A549 (cell line): ENCODE results near the gene AKIP1. TPM values are rescaled to one million over a fixed set of nuclear protein-coding genes. Genes with fewer than 3 reads are reported as not detected.
A peak's percentile ranks its signal among the peaks of the same experiment; 100 is the strongest.

Experiments
- ATAC-seq, 2 experiments: fragments of 200-7000 bp in 1 of 2; fragments of >200 bp in 1 of 2; cut with Nextera tagmentation in 1 of 2; cut with Tn5 transposase in 1 of 2; 3 replicates each; pipeline versions ENCODE4 v1.8.0 to v1.9.1; 2018 to 2020; ENCODE audit warnings: mild to moderate bottlenecking in 1 of 2, moderate library complexity in 1 of 2
- CTCF ChIA-PET: fragments of 300-600 bp; sonication (Branson Sonifier 250); formaldehyde crosslinking; extraction: SDS; loops from one replicate; lab custom pipeline; 2021; ENCODE audit warnings: antibody characterized with exemption, inconsistent platforms; lab: Yijun Ruan, JAX
- POLR2A ChIA-PET: fragments of 350-600 bp; formaldehyde crosslinking; extraction: SDS; loops from one replicate; lab custom pipeline; 2021; ENCODE audit warnings: antibody characterized with exemption, inconsistent platforms; lab: Yijun Ruan, JAX
- DNase-seq, 2 experiments: peaks; one replicate each; pipeline versions ENCODE4 v3.0.0 to v3.0.0-alpha.2; 2011 to 2016; ENCODE audit warnings: low read depth in 1 of 2, low spot score in 1 of 2
- FAIRE-seq: peaks from 2 replicates; lab custom pipeline; 2011; peaks lifted over from hg19 to GRCh38; lab: Jason Lieb, UNC
- H3K27ac ChIP-seq, 2 experiments: fragments of >200 bp; sonication (Bioruptor Twin); formaldehyde crosslinking; 3 replicates each; pipeline ENCODE4 v1.5.1; 2016 to 2017
- H3K4me1 ChIP-seq: fragments of >200 bp; sonication (Bioruptor Twin); formaldehyde crosslinking; 3 replicates; pipeline ENCODE4 v1.6.1; 2016
- H3K4me2 ChIP-seq: fragments of >200 bp; sonication (Bioruptor Twin); formaldehyde crosslinking; 3 replicates; pipeline ENCODE4 v1.6.1; 2016
- H3K4me3 ChIP-seq: fragments of >200 bp; sonication (Bioruptor Twin); formaldehyde crosslinking; 3 replicates; pipeline ENCODE4 v1.5.1; 2016
- H3K9me3 ChIP-seq: fragments of >200 bp; sonication (Bioruptor Twin); formaldehyde crosslinking; 3 replicates; pipeline ENCODE4 v1.6.1; 2016
- CBX8 ChIP-seq: fragments of 200-600 bp; sonication (generic); IDR thresholded peaks from 2 replicates; pipeline ENCODE4 v1.6.1; 2016
- E2F6 ChIP-seq: IDR thresholded peaks from 2 replicates; pipeline ENCODE4 v1.6.1; 2012; ENCODE audit warnings: low read depth, borderline replicate concordance
- GATA3 ChIP-seq: IDR thresholded peaks from 2 replicates; pipeline ENCODE4 v1.6.1; 2012; ENCODE audit warnings: borderline replicate concordance
- HEYL ChIP-seq: fragments of 250-450 bp; sonication (Bioruptor Pico); IDR thresholded peaks from 2 replicates; pipeline ENCODE4 v1.8.0; 2021; ENCODE audit warnings: mild to moderate bottlenecking, moderate library complexity
- HOXA7 ChIP-seq: fragments of 250-450 bp; sonication (Bioruptor Pico); IDR thresholded peaks from 2 replicates; pipeline ENCODE4 v1.5.0; 2020; ENCODE audit warnings: mild to moderate bottlenecking, moderate library complexity
- HOXB5 ChIP-seq: fragments of 250-450 bp; sonication (Bioruptor Pico); IDR thresholded peaks from 2 replicates; pipeline ENCODE4 v1.5.0; 2020; ENCODE audit warnings: mild to moderate bottlenecking, moderate library complexity
- KDM1A ChIP-seq: fragments of 200-600 bp; sonication (generic); IDR thresholded peaks from 2 replicates; pipeline ENCODE4 v1.6.1; 2016; ENCODE audit warnings: low read depth, mild to moderate bottlenecking
- KDM5A ChIP-seq: fragments of 200-600 bp; sonication (generic); IDR thresholded peaks from 2 replicates; pipeline ENCODE4 v1.6.1; 2016; ENCODE audit warnings: antibody characterized with exemption, mild to moderate bottlenecking
- MAFK ChIP-seq: fragments of 450-650 bp; IDR thresholded peaks from 2 replicates; pipeline ENCODE4 v1.6.1; 2014; ENCODE audit not compliant: partially characterized antibody
- MYC ChIP-seq: IDR thresholded peaks from 2 replicates; pipeline ENCODE4 v1.6.1; 2012; ENCODE audit warnings: mild to moderate bottlenecking, inconsistent platforms, low read length, improper control_type of control experiment, borderline replicate concordance
- POLR2AphosphoS2 ChIP-seq: conservative IDR thresholded peaks from 2 replicates; pipeline ENCODE4 v1.6.1; 2012; ENCODE audit warnings: low read length, improper control_type of control experiment, inconsistent platforms
- RAD21 ChIP-seq, 2 experiments: fragments of >200 bp in 1 of 2; sonication (Bioruptor Twin) in 1 of 2; formaldehyde crosslinking in 1 of 2; IDR thresholded peaks in 1 of 2; conservative IDR thresholded peaks in 1 of 2; 2 replicates in 1 of 2; 3 replicates in 1 of 2; pipeline ENCODE4 v1.6.1; 2012 to 2018; ENCODE audit warnings: inconsistent platforms in 1 of 2
- SREBF2 ChIP-seq: fragments of 450-650 bp; IDR thresholded peaks from 2 replicates; pipeline ENCODE4 v1.6.1; 2014; ENCODE audit warnings: mild to moderate bottlenecking, moderate library complexity
- ZNF302 ChIP-seq: fragments of 250-450 bp; sonication (Bioruptor Pico); IDR thresholded peaks from 2 replicates; pipeline ENCODE4 v1.9.0; 2021; ENCODE audit warnings: inconsistent platforms, mild to moderate bottlenecking, moderate library complexity
- ZSCAN20 ChIP-seq: fragments of 250-450 bp; sonication (Bioruptor Pico); IDR thresholded peaks from 2 replicates; pipeline ENCODE4 v1.8.0; 2022; ENCODE audit warnings: mild to moderate bottlenecking, moderate library complexity
- WGBS: methylation state at CpG from one replicate; pipeline ENCODE4 v1.1.6; 2017; ENCODE audit errors: missing lambda C conversion rate; 5-methylcytosine and 5-hydroxymethylcytosine counted together
- polyA plus RNA-seq, 4 experiments: library from polyadenylated mRNA; depleted of rRNA in 3 of 4; stranded (reverse); fragments of >200 nt; fragmentation: RNase III in 1 of 4; extraction: RNeasy Plus Mini Kit Qiagen cat#74134 plus additional on column Dnase treatment in 1 of 4; gene quantifications; 2 replicates in 3 of 4; 3 replicates in 1 of 4; pipeline ENCODE4 v1.2.3, GENCODE V29; 2011 to 2017
- TF ChIP-seq, protein P1 (sequence below): fragments of >200 bp; sonication (Bioruptor Twin); formaldehyde crosslinking; IDR thresholded peaks from 3 replicates; pipeline ENCODE4 v1.6.1; 2016
- TF ChIP-seq, protein P2 (sequence below): IDR thresholded peaks from 2 replicates; pipeline ENCODE4 v1.6.1; 2012
- TF ChIP-seq, protein P3 (sequence below): fragments of 250-450 bp; sonication (Bioruptor Pico); IDR thresholded peaks from 2 replicates; pipeline ENCODE4 v1.5.0; 2021; ENCODE audit warnings: mild to moderate bottlenecking, moderate library complexity, borderline replicate concordance

The AKIP1 gene
- polyA plus RNA-seq, 2 of the 4 experiments (the other 2 are of a cell fraction), result 57.7 to 66.7 TPM

DNA sequence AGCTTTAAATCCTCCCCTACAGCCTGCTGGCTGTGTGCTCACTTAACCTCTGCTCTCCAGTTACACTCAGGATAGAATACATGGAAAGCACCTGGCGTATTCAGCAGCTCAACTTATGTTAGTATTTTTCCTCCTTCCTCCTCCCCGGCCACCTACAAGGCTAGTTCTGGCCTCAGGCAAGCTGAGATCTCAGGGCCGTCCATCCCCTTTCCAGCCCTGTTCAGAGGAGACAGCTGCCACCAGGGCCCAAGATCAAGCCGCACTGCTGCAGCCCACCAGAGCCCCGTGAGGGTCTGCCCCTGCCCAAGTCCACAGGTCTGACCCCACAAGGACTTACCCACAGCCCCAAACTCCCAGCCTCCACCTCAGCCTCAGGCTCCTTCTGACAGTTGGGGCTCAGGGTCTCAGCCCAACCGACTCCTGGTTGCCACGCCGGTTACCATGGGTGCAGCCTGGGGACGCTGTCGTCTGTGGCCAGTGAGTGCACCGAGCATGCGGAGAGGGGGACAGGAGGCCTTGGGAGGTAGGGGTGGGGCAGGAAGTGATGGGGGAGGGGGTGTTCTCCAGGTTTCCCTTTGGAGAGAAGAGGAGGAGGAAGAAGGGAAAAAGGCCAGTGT lies 21.7 kb downstream of the AKIP1 start, which contains the start of gene C11orf16:
Gene C11orf16 (minus strand): TSS at position 384 of the 617 bp plus-strand sequence. CDS start 639 bp downstream, outside the sequence.
- Histone ChIP-seq H3K4me2 (no peak within 1 kb of the TSS), H3K4me1 (peaks cover 11% of the 10 kb centered on the region), H3K9me3 (no peaks in the 10 kb centered on the region), H3K27ac (peak within 1 kb of the TSS in 1 of 2 experiments; percentile 39; a peak in 1 of 6 replicates), H3K4me3 (no peak within 1 kb of the TSS)
- ATAC-seq, result no peak
- WGBS, result 69% methylated on average over 4 of the region's 12 CpGs
- DNase-seq, result no peak
- ChIA-PET CTCF (interaction anchor here (1.5 kb wide), 1 partner anchor 18 kb away, joined by 9 read pairs; no protein-coding TSS in a partner anchor), POLR2A (no interaction called here)
- TF ChIP-seq, protein P1, sequence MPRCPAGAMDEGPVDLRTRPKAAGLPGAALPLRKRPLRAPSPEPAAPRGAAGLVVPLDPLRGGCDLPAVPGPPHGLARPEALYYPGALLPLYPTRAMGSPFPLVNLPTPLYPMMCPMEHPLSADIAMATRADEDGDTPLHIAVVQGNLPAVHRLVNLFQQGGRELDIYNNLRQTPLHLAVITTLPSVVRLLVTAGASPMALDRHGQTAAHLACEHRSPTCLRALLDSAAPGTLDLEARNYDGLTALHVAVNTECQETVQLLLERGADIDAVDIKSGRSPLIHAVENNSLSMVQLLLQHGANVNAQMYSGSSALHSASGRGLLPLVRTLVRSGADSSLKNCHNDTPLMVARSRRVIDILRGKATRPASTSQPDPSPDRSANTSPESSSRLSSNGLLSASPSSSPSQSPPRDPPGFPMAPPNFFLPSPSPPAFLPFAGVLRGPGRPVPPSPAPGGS, result no peak
- no peak for TF ChIP-seq ZSCAN20
- TF ChIP-seq MYC, result no peak
- TF ChIP-seq, protein P2, sequence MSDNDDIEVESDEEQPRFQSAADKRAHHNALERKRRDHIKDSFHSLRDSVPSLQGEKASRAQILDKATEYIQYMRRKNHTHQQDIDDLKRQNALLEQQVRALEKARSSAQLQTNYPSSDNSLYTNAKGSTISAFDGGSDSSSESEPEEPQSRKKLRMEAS, result no peak
- no peak for TF ChIP-seq POLR2AphosphoS2
- TF ChIP-seq KDM5A, result no peak
- TF ChIP-seq HOXB5 (CRISPR knock-in tag), result no peak
- no peak for TF ChIP-seq MAFK
- no peak for TF ChIP-seq ZNF302 (CRISPR knock-in tag)
- TF ChIP-seq, protein P3, sequence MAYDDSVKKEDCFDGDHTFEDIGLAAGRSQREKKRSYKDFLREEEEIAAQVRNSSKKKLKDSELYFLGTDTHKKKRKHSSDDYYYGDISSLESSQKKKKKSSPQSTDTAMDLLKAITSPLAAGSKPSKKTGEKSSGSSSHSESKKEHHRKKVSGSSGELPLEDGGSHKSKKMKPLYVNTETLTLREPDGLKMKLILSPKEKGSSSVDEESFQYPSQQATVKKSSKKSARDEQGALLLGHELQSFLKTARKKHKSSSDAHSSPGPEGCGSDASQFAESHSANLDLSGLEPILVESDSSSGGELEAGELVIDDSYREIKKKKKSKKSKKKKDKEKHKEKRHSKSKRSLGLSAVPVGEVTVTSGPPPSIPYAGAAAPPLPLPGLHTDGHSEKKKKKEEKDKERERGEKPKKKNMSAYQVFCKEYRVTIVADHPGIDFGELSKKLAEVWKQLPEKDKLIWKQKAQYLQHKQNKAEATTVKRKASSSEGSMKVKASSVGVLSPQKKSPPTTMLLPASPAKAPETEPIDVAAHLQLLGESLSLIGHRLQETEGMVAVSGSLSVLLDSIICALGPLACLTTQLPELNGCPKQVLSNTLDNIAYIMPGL, result no peak
- TF ChIP-seq HOXA7 (CRISPR knock-in tag), result no peak
- TF ChIP-seq E2F6, result no peak
- no peak for TF ChIP-seq KDM1A
- no peak for TF ChIP-seq GATA3
- TF ChIP-seq CBX8, result no peak
- no peak for TF ChIP-seq HEYL (CRISPR knock-in tag)
- no peak for TF ChIP-seq RAD21 (conservative IDR thresholded peaks at IDR 0.05 in 1 of 2, IDR thresholded peaks at IDR 0.05 in 1 of 2)
- TF ChIP-seq SREBF2, result no peak
- no peak for FAIRE-seq

DNA sequence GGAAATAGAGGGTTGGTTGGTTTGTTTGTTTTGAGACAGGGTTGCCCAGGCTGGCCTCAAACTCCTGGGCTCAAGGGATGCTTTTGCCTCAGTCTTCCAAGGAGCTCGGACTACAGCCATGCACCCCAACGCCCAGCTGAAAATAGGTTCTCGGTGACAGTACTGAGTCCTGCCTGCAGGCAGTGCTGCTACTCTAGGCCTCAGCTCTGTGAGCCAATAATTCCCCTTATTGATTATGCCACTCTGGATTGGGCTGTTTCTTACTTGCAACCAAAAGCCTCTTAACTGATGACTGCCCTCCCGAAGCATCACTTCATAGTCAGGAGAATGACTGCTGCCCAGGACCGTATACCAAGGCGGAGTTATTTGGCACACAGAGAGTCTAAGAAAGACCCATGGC lies 22.9 kb downstream of the AKIP1 start:
- Histone ChIP-seq H3K4me3 (no peak overlapping the region), H3K4me2 (no peak overlapping the region), H3K4me1 (peaks cover 11% of the 10 kb centered on the region), H3K27ac (peak overlapping the region in 1 of 2 experiments; percentile 49; a peak in 1 of 6 replicates), H3K9me3 (no peaks in the 10 kb centered on the region)
- ChIA-PET CTCF (interaction anchor here (0.9 to 1.3 kb wide), 2 partner anchors 12 to 14 kb away, joined by 3 to 4 read pairs; no protein-coding TSS in a partner anchor), POLR2A (no interaction called here)
- peak in 1 of 2 experiments; percentile 26; a peak in 2 of 6 replicates for ATAC-seq
- FAIRE-seq, result no peak
- WGBS, result 94% methylated on average over 6 of the region's 6 CpGs
- DNase-seq, result no peak
- no peak for TF ChIP-seq ZSCAN20
- TF ChIP-seq RAD21 (conservative IDR thresholded peaks at IDR 0.05 in 1 of 2, IDR thresholded peaks at IDR 0.05 in 1 of 2), result 0 out of 5 replicates have a peak, but pooled peaks of 1 of the 2 experiments have one; percentile 11
- TF ChIP-seq MYC, result no peak
